HEK293T (cell line): Measurements from ENCODE around the gene AGPAT3.

Experiments
- BHLHE40 ChIP-seq: fragments of 450-650 bp; IDR thresholded peaks from 2 replicates; pipeline ENCODE4 v1.6.1; 2016; ENCODE audit warnings: mild to moderate bottlenecking, moderate library complexity, borderline replicate concordance
- ELF4 ChIP-seq: fragments of 450-650 bp; IDR thresholded peaks from 2 replicates; pipeline ENCODE4 v1.6.1; 2017; ENCODE audit warnings: antibody characterized with exemption
- FOXA1 ChIP-seq: fragments of 450-650 bp; IDR thresholded peaks from 2 replicates; pipeline ENCODE4 v1.6.1; 2016; ENCODE audit warnings: mild to moderate bottlenecking
- FOXM1 ChIP-seq: fragments of 450-650 bp; IDR thresholded peaks from 2 replicates; pipeline ENCODE4 v1.6.1; 2017; ENCODE audit warnings: mild to moderate bottlenecking, borderline replicate concordance
- HDGF ChIP-seq: fragments of 450-650 bp; IDR thresholded peaks from 2 replicates; pipeline ENCODE4 v1.6.1; 2017; ENCODE audit warnings: antibody characterized with exemption, borderline replicate concordance
- L3MBTL2 ChIP-seq: fragments of 450-650 bp; conservative IDR thresholded peaks from 2 replicates; pipeline ENCODE4 v1.6.1; 2016; ENCODE audit warnings: mild to moderate bottlenecking
- PKNOX1 ChIP-seq: fragments of 450-650 bp; IDR thresholded peaks from 2 replicates; pipeline ENCODE4 v1.6.1; 2016
- SP1 ChIP-seq: fragments of 450-650 bp; IDR thresholded peaks from 2 replicates; pipeline ENCODE4 v1.6.1; 2017
- SUZ12 ChIP-seq: fragments of 450-650 bp; IDR thresholded peaks from 2 replicates; pipeline ENCODE4 v1.6.1; 2016; ENCODE audit warnings: mild to moderate bottlenecking
- TARDBP ChIP-seq: fragments of 450-650 bp; IDR thresholded peaks from 2 replicates; pipeline ENCODE4 v1.6.1; 2016

DNA sequence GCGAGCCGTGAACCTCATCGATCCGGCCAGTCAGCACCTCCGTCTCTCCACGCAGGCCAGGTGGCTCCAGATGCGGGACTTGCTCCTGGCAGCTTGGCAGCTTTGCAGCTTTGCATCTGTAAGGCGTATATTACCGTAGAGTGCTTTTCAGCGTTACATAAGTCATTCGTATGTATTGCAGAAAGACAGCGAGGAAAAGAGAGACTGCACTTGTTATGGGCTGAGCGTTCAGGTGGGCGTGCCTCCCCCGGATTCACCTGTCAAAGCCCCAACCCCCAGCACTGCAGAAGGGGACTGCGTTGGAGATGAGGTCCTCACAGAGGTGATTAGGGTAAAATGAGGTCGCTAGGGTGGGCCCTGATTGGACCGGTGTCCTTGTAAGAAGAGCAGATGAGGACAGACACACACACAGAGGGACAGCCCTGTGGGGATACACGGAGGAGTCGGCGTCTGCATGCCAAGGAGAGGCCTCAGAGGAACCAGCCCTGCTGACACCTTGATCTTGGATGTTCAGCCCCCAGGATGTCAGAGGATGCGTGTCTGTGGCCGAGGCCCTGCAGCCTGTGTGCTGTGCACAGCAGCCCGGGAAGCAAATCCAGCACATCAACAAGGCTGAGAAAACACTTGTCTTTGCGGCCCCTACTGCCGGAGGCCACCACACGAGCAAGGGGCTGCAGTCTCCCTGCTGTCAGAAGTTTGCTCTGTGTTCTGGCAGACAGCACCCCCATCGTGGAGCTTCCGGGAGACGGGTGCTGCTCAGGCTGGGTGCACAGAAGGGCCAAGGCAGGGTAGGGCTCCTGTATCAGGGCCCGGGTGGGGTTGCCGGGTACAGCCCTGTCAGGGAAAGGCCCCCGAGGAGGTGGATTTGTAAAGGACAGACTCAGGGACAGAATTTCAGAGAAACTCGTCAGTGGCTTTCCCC, 10.9 kb upstream of the AGPAT3 start:
- no peak for TF ChIP-seq BHLHE40
- no peak for TF ChIP-seq SUZ12
- TF ChIP-seq SP1 = no peak
- TF ChIP-seq TARDBP = no peak
- no peak for TF ChIP-seq PKNOX1
- no peak for TF ChIP-seq FOXA1
- no peak for TF ChIP-seq ELF4
- no peak for TF ChIP-seq HDGF
- no peak for TF ChIP-seq L3MBTL2
- TF ChIP-seq FOXM1 = no peak
